ENCODE measurements around the gene NFIA.

NFIA gene

DNA sequence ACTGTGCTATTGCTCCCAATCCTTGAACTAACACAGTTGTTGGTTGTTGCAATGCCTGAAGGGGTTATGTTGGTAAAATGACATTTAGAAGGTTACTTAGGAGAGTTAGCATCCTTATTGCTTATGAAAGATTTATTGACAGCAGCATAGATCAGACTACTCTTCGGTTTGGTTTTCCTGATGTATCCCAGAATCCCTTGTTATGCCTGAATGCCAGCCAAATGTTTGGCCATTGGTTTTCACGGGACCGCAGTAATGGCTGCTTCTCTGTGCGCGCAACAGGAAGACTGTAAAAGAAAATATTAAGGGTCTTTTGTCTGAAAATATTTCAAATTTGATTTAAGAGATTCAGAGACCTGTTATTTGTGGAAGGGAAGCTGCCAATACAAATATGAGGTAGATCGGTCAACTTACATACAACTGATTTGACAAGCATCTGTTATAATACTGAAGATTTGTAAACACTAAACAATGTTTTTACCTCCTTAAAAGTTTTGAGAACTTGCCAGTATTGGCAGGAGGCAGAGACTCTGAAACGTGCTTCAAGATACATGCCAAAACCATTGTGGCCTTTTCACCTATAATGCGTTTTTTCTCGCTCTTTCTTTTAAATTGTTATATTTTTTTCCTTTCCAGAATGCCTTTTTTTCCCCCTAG is 8.3 kb downstream of the NFIA start:
- Histone ChIP-seq H3K27ac (ENCODE audit: low read depth, low read length) (peak overlapping the region; percentile 83), H3K9ac (ENCODE audit: low read length in 5 of 5) (peak overlapping the region in 2 of 5 donors; percentile 23 to 31), H3K36me3 (ENCODE audit: control insufficient read depth in 5 of 5, insufficient read depth in 5 of 5, low read length in 5 of 5) (peaks cover 0 to 10% (median 7%) of the 10 kb centered on the region in 5 donors), H3K4me1 (ENCODE audit: control insufficient read depth in 5 of 5, insufficient read depth in 5 of 5, low read length in 5 of 5) (peaks cover 1 to 79% (median 74%) of the 10 kb centered on the region in 5 donors), H3K4me3 (ENCODE audit: low read depth in 1 of 5, low read length in 5 of 5) (peak overlapping the region in 4 of 5 donors; percentile 2 to 22 (median 7)), H3K27me3 (ENCODE audit: control insufficient read depth in 5 of 5, insufficient read depth in 4 of 5, low read length in 5 of 5) (no peaks in the 10 kb centered on the region), H3K9me3 (ENCODE audit: control insufficient read depth in 5 of 5, low read length in 5 of 5) (no peaks in the 10 kb centered on the region)

DNA sequence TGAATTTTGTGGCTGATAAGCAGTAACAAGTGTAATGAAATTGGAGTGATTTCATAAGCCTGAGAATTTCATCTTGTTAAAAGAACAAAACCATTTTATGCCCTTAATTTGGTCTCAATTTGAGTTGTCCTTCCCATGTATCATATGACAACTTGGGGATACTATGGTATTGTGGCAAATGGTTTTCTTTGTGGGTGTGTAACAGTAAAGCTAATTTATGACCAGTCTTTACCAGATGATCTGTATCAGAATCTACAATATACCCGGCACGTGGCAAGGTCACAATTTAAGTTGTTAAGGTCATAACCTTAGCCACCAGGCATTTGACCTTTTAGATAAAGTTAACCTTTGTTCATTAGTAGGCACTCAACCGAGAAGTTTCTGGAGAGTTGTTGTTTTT is 9.1 kb downstream of the NFIA start:
- H3K4me3 ChIP-seq (ENCODE audit: low read depth in 1 of 5, low read length in 5 of 5), result no peak overlapping the region
- H3K27ac ChIP-seq (ENCODE audit: low read depth, low read length), result peak overlapping the region; percentile 83
- H3K9me3 ChIP-seq (ENCODE audit: control insufficient read depth in 5 of 5, low read length in 5 of 5), result no peaks in the 10 kb centered on the region
- H3K4me1 ChIP-seq (ENCODE audit: control insufficient read depth in 5 of 5, insufficient read depth in 5 of 5, low read length in 5 of 5), result peaks cover 1 to 72% (median 66%) of the 10 kb centered on the region in 5 donors
- H3K27me3 ChIP-seq (ENCODE audit: control insufficient read depth in 5 of 5, insufficient read depth in 4 of 5, low read length in 5 of 5), result no peaks in the 10 kb centered on the region
- peaks cover 0 to 10% (median 7%) of the 10 kb centered on the region in 5 donors for H3K36me3 ChIP-seq (ENCODE audit: control insufficient read depth in 5 of 5, insufficient read depth in 5 of 5, low read length in 5 of 5)
- peak overlapping the region in 4 of 5 donors; percentile 23 to 50 (median 35) for H3K9ac ChIP-seq (ENCODE audit: low read length in 5 of 5)

GRCh38 chr1:61092642-61093041 is 10.3 kb downstream of the NFIA start:
- Histone ChIP-seq H3K9me3 (ENCODE audit: control insufficient read depth in 5 of 5, low read length in 5 of 5) (no peaks in the 10 kb centered on the region), H3K36me3 (ENCODE audit: control insufficient read depth in 5 of 5, insufficient read depth in 5 of 5, low read length in 5 of 5) (peaks cover 0 to 10% (median 7%) of the 10 kb centered on the region in 5 donors), H3K9ac (ENCODE audit: low read length in 5 of 5) (no peak overlapping the region), H3K4me3 (ENCODE audit: low read depth in 1 of 5, low read length in 5 of 5) (no peak overlapping the region), H3K27me3 (ENCODE audit: control insufficient read depth in 5 of 5, insufficient read depth in 4 of 5, low read length in 5 of 5) (no peaks in the 10 kb centered on the region), H3K27ac (ENCODE audit: low read depth, low read length) (peak overlapping the region; percentile 83), H3K4me1 (ENCODE audit: control insufficient read depth in 5 of 5, insufficient read depth in 5 of 5, low read length in 5 of 5) (peaks cover under 1 to 60% (median 58%) of the 10 kb centered on the region in 5 donors)

GRCh38 chr1:61093525-61094137 is 11.3 kb downstream of the NFIA start:
- peaks cover 0 to 5% (median 1%) of the 10 kb centered on the region in 5 donors for H3K36me3 ChIP-seq (ENCODE audit: control insufficient read depth in 5 of 5, insufficient read depth in 5 of 5, low read length in 5 of 5)
- no peak overlapping the region for H3K9ac ChIP-seq (ENCODE audit: low read length in 5 of 5)
- peak overlapping the region; percentile 11 for H3K27ac ChIP-seq (ENCODE audit: low read depth, low read length)
- no peaks in the 10 kb centered on the region for H3K27me3 ChIP-seq (ENCODE audit: control insufficient read depth in 5 of 5, insufficient read depth in 4 of 5, low read length in 5 of 5)
- H3K9me3 ChIP-seq (ENCODE audit: control insufficient read depth in 5 of 5, low read length in 5 of 5), result no peaks in the 10 kb centered on the region
- H3K4me1 ChIP-seq (ENCODE audit: control insufficient read depth in 5 of 5, insufficient read depth in 5 of 5, low read length in 5 of 5), result peaks cover 0 to 58% (median 49%) of the 10 kb centered on the region in 5 donors
- peak overlapping the region in 1 of 5 donors; percentile 31 for H3K4me3 ChIP-seq (ENCODE audit: low read depth in 1 of 5, low read length in 5 of 5)

DNA sequence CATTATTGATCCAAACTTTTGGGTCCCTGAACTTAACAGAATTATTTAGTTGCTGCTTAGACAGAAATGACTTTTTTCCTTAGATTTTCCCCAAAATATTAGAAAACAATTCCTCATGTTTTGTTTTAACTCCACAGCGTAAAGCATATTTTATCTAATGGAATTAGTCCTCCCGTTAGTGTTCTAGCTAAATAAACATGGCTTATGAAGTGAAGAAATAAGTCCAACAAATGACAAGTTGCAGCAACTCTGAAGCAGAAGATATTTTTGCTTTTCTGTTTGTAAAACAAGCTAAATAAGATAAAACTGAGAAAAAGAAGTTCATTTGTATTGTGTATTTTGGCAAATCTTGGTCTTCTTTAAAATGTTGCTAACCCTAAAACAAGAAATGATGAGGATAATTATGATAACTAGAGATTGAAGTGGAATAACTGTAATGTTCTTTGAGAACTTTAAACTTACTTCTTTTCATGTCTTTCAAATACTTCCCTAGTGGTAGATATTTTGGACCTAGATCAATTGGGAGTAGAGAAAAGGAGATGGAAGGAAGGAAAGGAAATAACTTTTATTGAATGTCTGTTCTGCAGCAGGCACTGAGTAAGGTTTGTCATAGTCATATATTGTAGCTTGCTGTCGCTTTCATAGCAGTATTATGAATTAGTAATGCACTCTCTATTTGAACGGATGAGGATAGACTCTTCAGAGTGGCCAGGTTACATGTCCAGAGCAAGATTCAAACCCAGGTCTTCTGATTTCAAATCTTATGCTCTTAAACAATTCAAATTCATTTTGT is 12.5 kb downstream of the NFIA start:
- H3K4me3 ChIP-seq (ENCODE audit: low read depth in 1 of 5, low read length in 5 of 5), result peak overlapping the region in 2 of 5 donors; percentile 0 to 17
- H3K36me3 ChIP-seq (ENCODE audit: control insufficient read depth in 5 of 5, insufficient read depth in 5 of 5, low read length in 5 of 5), result no peaks in the 10 kb centered on the region
- peak overlapping the region; percentile 11 for H3K27ac ChIP-seq (ENCODE audit: low read depth, low read length)
- peak overlapping the region in 2 of 5 donors; percentile 32 to 48 for H3K9ac ChIP-seq (ENCODE audit: low read length in 5 of 5)
- no peaks in the 10 kb centered on the region for H3K27me3 ChIP-seq (ENCODE audit: control insufficient read depth in 5 of 5, insufficient read depth in 4 of 5, low read length in 5 of 5)
- H3K9me3 ChIP-seq (ENCODE audit: control insufficient read depth in 5 of 5, low read length in 5 of 5), result no peaks in the 10 kb centered on the region
- H3K4me1 ChIP-seq (ENCODE audit: control insufficient read depth in 5 of 5, insufficient read depth in 5 of 5, low read length in 5 of 5), result peaks cover 0 to 53% (median 46%) of the 10 kb centered on the region in 5 donors

- Histone ChIP-seq H3K4me3 (ENCODE audit: low read depth in 1 of 5, low read length in 5 of 5) (peak overlapping the region in 1 of 5 donors; percentile 17), H3K36me3 (ENCODE audit: control insufficient read depth in 5 of 5, insufficient read depth in 5 of 5, low read length in 5 of 5) (no peaks in the 10 kb centered on the region), H3K27me3 (ENCODE audit: control insufficient read depth in 5 of 5, insufficient read depth in 4 of 5, low read length in 5 of 5) (no peaks in the 10 kb centered on the region), H3K27ac (ENCODE audit: low read depth, low read length) (peak overlapping the region; percentile 11), H3K4me1 (ENCODE audit: control insufficient read depth in 5 of 5, insufficient read depth in 5 of 5, low read length in 5 of 5) (peaks cover 0 to 52% (median 44%) of the 10 kb centered on the region in 5 donors), H3K9me3 (ENCODE audit: control insufficient read depth in 5 of 5, low read length in 5 of 5) (no peaks in the 10 kb centered on the region), H3K9ac (ENCODE audit: low read length in 5 of 5) (peak overlapping the region in 1 of 5 donors; percentile 38)
Observed at GRCh38 chr1:61095470-61095812, 13.1 kb downstream of the NFIA start.

- no peaks in the 10 kb centered on the region for H3K36me3 ChIP-seq (ENCODE audit: control insufficient read depth in 5 of 5, insufficient read depth in 5 of 5, low read length in 5 of 5)
- no peak overlapping the region for H3K4me3 ChIP-seq (ENCODE audit: low read depth in 1 of 5, low read length in 5 of 5)
- peaks cover 0 to 36% (median 34%) of the 10 kb centered on the region in 5 donors for H3K4me1 ChIP-seq (ENCODE audit: control insufficient read depth in 5 of 5, insufficient read depth in 5 of 5, low read length in 5 of 5)
- H3K27ac ChIP-seq (ENCODE audit: low read depth, low read length), result peak overlapping the region; percentile 7
- no peak overlapping the region for H3K9ac ChIP-seq (ENCODE audit: low read length in 5 of 5)
- H3K9me3 ChIP-seq (ENCODE audit: control insufficient read depth in 5 of 5, low read length in 5 of 5), result no peaks in the 10 kb centered on the region
- no peaks in the 10 kb centered on the region for H3K27me3 ChIP-seq (ENCODE audit: control insufficient read depth in 5 of 5, insufficient read depth in 4 of 5, low read length in 5 of 5)
Observed at GRCh38 chr1:61097317-61097716, 15.0 kb downstream of the NFIA start.

DNA sequence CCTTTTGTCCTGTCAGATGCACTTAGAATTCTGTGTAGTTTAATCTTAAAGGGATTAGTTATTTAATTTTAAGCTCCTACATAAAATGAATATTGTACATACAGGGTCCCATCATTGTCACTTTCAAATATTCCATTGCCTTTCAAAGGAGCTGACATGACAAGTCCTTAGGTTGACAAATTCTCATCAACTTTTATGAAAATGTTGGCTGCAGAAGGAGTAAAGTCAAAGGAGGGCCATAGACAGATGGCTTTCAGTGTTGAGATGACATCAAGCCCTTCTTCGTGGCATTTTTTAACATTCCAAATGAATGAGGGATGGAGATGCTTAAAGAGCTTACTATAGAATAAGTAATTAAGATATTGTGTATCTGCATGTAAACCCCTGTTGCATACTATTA is 15.4 kb downstream of the NFIA start:
- no peaks in the 10 kb centered on the region for H3K27me3 ChIP-seq (ENCODE audit: control insufficient read depth in 5 of 5, insufficient read depth in 4 of 5, low read length in 5 of 5)
- H3K4me1 ChIP-seq (ENCODE audit: control insufficient read depth in 5 of 5, insufficient read depth in 5 of 5, low read length in 5 of 5), result peaks cover 0 to 34% (median 32%) of the 10 kb centered on the region in 5 donors
- no peak overlapping the region for H3K9ac ChIP-seq (ENCODE audit: low read length in 5 of 5)
- H3K4me3 ChIP-seq (ENCODE audit: low read depth in 1 of 5, low read length in 5 of 5), result no peak overlapping the region
- no peaks in the 10 kb centered on the region for H3K36me3 ChIP-seq (ENCODE audit: control insufficient read depth in 5 of 5, insufficient read depth in 5 of 5, low read length in 5 of 5)
- H3K27ac ChIP-seq (ENCODE audit: low read depth, low read length), result no peak overlapping the region
- no peaks in the 10 kb centered on the region for H3K9me3 ChIP-seq (ENCODE audit: control insufficient read depth in 5 of 5, low read length in 5 of 5)

DNA sequence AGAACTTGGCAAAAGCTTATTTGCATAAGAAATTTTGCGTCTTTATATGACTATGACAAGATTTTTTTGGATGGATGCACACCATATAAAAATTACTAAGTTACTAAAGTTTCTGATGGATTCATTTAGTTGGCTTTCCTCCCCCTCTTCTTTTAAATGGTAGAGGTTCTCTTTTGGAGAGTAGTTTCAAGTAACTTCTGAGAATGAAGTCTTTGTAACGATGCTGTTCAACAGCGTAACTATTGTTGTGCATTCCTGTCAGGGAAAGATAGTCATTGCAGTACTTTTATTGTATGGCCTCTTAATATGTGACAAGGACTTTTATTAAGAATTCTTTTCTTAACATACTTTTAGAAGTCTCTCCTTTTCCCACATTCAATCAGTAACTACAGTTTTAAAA is 16.0 kb downstream of the NFIA start:
- no peak overlapping the region for H3K9ac ChIP-seq (ENCODE audit: low read length in 5 of 5)
- no peaks in the 10 kb centered on the region for H3K36me3 ChIP-seq (ENCODE audit: control insufficient read depth in 5 of 5, insufficient read depth in 5 of 5, low read length in 5 of 5)
- H3K4me1 ChIP-seq (ENCODE audit: control insufficient read depth in 5 of 5, insufficient read depth in 5 of 5, low read length in 5 of 5), result peaks cover 0 to 39% (median 36%) of the 10 kb centered on the region in 5 donors
- no peak overlapping the region for H3K27ac ChIP-seq (ENCODE audit: low read depth, low read length)
- H3K27me3 ChIP-seq (ENCODE audit: control insufficient read depth in 5 of 5, insufficient read depth in 4 of 5, low read length in 5 of 5), result no peaks in the 10 kb centered on the region
- no peaks in the 10 kb centered on the region for H3K9me3 ChIP-seq (ENCODE audit: control insufficient read depth in 5 of 5, low read length in 5 of 5)
- no peak overlapping the region for H3K4me3 ChIP-seq (ENCODE audit: low read depth in 1 of 5, low read length in 5 of 5)
